NB4 (cell line): ENCODE data around the gene TIMM22.

Experiments
- DNase-seq: peaks from one replicate; pipeline ENCODE4 v3.0.0; 2010; ENCODE audit warnings: low read depth
- H3K4me3 ChIP-seq: one replicate; pipeline ENCODE4 v1.5.1; 2011; ENCODE audit warnings: mild to moderate bottlenecking, low read depth, low read length, moderate library complexity
- MYC ChIP-seq: IDR thresholded peaks from 2 replicates; pipeline ENCODE4 v1.6.1; 2011; ENCODE audit warnings: low read depth, low read length
- POLR2A ChIP-seq: IDR thresholded peaks from 2 replicates; pipeline ENCODE4 v1.6.1; 2011; ENCODE audit warnings: mild to moderate bottlenecking; ENCODE audit not compliant: insufficient read length; ENCODE audit errors: extremely low read depth
- TF ChIP-seq, protein P1 (sequence below): IDR thresholded peaks from 2 replicates; pipeline ENCODE4 v1.6.1; 2011; ENCODE audit warnings: low read depth, low read length
- TF ChIP-seq, protein P2 (sequence below): IDR thresholded peaks from one replicate; pipeline ENCODE4 v1.5.1; 2012; ENCODE audit warnings: low read depth, low read length

The TIMM22 gene

DNA sequence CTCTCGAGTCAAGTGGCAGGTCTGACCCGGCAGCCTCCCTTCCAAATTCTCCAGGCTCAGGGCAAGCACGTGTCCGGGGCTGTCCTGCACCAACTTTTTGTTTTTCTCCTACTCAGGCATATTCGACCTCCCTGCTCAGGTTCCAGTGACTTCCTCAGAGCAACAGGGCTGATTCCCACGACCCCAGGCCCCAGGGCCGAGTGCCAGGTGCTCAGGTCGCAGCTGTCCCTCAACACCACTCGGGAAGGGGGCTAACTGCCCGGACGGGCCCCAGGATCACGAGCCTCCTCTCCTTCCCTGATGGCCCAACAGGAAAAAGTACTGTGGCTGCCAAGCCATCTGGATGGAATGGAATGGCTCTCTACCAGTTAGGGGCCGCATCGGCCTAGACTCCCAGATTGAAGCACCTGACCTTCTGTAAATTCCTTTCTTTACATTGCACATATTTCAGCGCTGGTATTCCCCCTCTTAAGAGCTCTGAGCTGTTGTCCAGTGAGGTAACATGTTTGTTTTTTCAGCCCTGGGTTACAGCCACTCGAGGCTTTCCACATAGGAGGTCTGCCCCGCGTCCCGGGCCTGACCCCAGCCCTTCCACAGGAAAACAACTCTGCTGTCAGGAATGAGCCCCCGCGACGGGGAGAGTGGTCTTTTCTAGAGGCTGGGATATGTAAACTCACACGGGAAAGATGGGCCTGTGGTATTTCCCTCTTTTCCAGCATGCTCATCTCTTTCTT, 42.3 kb upstream of the TIMM22 start:
- no peak for DNase-seq
- TF ChIP-seq, protein P1, sequence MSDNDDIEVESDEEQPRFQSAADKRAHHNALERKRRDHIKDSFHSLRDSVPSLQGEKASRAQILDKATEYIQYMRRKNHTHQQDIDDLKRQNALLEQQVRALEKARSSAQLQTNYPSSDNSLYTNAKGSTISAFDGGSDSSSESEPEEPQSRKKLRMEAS = no peak
- TF ChIP-seq MYC = no peak
- TF ChIP-seq, protein P2, sequence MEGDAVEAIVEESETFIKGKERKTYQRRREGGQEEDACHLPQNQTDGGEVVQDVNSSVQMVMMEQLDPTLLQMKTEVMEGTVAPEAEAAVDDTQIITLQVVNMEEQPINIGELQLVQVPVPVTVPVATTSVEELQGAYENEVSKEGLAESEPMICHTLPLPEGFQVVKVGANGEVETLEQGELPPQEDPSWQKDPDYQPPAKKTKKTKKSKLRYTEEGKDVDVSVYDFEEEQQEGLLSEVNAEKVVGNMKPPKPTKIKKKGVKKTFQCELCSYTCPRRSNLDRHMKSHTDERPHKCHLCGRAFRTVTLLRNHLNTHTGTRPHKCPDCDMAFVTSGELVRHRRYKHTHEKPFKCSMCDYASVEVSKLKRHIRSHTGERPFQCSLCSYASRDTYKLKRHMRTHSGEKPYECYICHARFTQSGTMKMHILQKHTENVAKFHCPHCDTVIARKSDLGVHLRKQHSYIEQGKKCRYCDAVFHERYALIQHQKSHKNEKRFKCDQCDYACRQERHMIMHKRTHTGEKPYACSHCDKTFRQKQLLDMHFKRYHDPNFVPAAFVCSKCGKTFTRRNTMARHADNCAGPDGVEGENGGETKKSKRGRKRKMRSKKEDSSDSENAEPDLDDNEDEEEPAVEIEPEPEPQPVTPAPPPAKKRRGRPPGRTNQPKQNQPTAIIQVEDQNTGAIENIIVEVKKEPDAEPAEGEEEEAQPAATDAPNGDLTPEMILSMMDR = no peak

DNA sequence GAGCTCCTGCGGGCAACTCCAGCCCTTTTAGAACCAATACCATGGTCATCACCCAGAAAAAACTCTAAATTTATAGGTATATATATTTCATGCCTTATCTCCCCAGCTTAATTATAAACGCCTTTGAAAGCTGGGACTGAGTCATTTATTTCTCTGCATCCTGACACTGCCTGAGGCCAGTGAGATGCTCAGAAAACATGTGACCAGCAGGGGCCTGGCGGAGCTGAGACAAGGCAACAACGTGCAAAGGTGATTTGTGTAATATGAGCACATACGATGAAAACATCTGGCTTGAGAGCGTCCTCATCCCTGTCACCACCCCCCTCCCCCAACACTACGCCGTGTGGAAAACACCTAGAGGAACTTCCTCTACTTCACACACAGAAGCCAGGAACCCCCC, 40.0 kb upstream of the TIMM22 start:
- no peak for DNase-seq
- H3K4me3 ChIP-seq = no peak overlapping the region
- TF ChIP-seq, protein P1 = no peak
- TF ChIP-seq MYC (no peak), POLR2A (no peak)
- TF ChIP-seq, protein P2 = no peak

More for the DNA sequence above, 42.3 kb upstream of the TIMM22 start:
- H3K4me3 ChIP-seq = no peak overlapping the region

DNA sequence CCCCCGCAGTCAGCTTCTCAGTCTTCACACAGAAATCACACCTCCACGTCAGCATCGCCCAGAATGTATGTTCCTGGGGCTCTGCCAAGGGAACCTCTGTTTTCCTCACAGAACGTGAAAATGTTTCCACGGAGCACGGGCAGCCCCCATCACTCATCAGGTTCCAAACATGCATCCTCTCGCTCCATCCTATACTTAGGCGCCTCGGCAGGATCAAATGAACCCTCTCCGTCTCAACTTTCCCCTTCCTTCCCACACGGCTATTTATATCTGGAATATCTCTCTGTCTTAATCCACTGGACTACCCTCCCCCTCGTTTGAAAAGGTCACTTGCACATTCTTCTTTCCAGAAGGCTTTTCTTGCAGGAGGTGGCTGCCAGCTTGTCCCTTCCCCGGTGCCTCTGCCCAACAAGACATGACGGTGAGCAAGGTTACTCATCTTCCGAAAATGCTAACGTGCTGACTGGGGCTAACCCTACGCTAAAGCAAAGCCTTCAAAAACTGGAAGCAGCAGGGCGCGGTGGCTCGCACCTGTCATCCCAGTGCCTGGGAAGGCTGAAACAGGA, 39.0 kb upstream of the TIMM22 start:
- H3K4me3 ChIP-seq = no peak overlapping the region

DNA sequence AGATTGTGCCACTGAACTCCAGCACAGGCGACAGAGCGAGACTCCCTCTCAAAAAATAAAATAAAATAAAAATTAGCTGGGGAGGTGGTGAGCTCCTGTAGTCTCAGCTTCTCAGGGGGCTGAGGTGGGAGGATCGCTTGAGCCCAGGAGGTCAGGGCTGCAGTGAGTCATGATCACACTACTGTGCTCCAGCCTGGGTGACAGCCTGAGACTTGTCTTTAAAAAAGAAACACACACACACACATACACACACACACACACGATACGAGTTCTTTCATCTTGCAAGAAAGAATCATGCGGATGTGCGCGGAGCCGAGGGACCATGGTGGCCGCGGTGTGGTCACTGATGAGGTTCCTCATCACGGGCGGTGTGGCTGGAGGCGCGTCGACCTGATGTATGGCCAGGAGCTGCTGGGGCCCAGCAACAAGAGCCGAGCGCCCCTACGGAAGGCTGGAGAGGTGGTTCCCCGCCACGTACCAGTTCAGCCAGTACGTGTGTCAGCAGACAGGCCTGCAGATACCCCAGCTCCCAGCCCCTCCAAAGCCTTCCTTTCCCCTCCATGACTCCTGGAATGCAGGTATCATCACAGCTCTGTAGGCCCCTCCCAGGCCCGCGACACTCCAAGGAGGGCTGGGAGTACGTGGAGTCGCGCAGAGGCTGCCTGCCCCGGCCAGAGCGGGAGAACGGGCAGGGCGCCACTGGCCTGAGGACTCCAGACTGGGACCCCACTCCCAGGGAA, 38.0 kb upstream of the TIMM22 start:
- no peak for DNase-seq
- no peak overlapping the region for H3K4me3 ChIP-seq
- TF ChIP-seq, protein P2 = no peak
- TF ChIP-seq, protein P1 = no peak

More for the DNA sequence above, 39.0 kb upstream of the TIMM22 start:
- no peak for DNase-seq
- TF ChIP-seq MYC (no peak), POLR2A (no peak)
- TF ChIP-seq, protein P2 = no peak
- TF ChIP-seq, protein P1 = no peak

DNA sequence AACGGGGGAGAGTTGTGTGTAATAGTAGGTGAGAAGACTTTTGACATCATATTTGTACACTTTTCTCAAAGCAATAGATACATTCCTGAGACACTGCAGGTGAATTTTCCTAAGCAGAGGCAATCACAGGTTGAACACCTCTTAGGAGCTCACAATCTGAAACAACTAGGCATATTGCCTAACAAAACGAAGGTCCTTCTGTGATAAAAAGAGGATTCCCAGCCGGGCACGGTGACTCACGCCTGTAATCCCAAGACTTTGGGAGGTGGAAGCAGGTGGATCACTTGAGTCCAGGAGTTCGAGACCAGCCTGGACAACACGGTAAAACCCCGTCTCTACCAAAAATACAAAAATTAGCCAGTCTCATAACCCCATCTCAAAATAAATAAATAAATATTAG, 34.8 kb upstream of the TIMM22 start:
- DNase-seq = no peak
- TF ChIP-seq MYC = no peak
- TF ChIP-seq, protein P2 = no peak
- TF ChIP-seq POLR2A = no peak
- TF ChIP-seq, protein P1 = no peak
- H3K4me3 ChIP-seq = no peak overlapping the region
